ENCODE data around the gene HPD.
"Not testable (repeated sequence)": the region's sequence is repeated elsewhere in the genome, so short reads cannot be mapped to it uniquely, and the experiment has no call there.

Gene HPD

GRCh38 chr12:121858662-121859572 lies at the start of gene HPD:
HPD (minus strand) TSS chr12:121858859; CDS start chr12:121858823, 36 bp downstream.
- DNase-seq, result no peak

DNA sequence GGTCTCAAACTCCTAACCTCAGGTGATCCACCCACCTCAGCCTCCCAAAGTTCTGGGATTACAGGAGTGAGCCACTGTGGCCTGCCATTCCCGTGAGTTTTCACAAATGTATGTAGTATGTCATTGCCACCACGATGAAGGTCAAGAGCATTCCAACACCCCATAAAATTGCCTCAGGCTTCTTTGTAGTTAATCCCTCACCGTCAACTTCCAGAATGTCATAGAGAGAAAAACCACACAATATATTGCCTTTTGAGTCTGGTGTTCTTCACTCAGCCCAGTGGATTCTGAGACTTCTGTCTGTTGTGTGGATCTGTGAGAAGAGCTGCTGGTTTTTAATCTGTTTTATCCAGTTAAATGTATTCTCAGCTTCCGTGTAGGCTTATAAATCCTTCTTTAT lies 47.1 kb upstream of the HPD start:
- no peak for DNase-seq

- no peak for DNase-seq
Measured at GRCh38 chr12:121903202-121903601, 44.5 kb upstream of the HPD start.

- DNase-seq, result no peak
Measured at GRCh38 chr12:121899590-121899989, 40.9 kb upstream of the HPD start.

DNA sequence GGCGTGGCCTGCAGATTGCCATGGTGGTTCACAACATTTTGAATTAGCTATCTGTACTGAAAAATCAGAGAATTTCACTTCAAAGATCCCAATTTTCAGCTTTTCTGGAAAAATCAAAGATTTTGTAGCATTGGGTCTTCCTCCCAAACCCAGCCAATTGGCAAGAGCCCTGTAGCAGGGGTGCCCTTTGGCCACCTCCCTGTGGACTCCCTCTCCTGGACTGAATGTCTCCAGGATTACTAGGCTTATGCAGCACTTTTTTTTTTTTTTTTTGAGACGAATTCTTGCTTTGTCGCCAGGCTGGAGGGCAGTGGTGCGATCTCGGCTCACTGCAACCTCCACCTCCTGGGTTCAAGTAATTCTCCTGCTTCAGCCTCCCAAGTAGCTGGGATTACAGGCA lies 39.6 kb upstream of the HPD start:
- DNase-seq, result no peak

- DNase-seq, result no peak
Measured at GRCh38 chr12:121894633-121895032, 36.0 kb upstream of the HPD start.

GRCh38 chr12:121893961-121894460 lies 35.4 kb upstream of the HPD start:
- no peak for DNase-seq

GRCh38 chr12:121892673-121893561 lies 34.3 kb upstream of the HPD start:
- DNase-seq, result no peak

DNA sequence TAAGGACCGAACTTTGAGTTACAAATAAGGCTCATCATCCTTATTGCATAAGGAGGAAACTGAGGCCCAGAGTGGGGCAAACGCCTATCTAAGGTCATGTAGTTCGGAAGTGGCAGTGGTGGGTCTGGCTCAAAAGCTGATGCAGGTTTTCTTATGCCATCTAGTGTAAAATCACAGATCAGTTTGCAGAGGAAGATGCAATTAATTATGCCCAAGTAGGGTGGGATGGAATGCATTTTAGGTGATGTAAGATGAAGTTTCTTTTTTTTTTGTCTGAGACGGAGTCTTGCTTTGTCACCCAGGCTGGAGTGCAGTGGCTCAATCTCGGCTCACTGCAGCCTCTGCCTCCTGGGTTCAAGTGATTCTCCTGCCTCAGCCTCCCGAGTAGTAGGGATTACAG lies 31.0 kb upstream of the HPD start:
- not testable (repeated sequence) for DNase-seq

DNA sequence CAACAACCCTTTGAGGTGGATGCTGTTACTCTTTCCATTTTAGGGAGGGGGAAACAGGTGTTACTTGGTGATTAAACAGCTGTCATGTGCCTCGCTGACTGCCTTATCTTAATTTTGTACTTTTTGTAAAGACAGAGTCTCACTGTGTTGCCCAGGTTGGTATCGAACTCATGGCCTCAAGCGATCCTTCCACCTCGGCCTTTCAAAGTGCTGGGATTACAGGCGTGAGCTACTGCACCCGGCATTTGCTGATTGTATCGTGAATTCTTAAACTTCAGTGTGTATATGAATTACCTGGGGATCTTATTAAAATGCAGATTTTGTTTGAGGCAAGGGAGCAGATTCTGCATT lies 30.6 kb upstream of the HPD start:
- DNase-seq, result no peak

DNA sequence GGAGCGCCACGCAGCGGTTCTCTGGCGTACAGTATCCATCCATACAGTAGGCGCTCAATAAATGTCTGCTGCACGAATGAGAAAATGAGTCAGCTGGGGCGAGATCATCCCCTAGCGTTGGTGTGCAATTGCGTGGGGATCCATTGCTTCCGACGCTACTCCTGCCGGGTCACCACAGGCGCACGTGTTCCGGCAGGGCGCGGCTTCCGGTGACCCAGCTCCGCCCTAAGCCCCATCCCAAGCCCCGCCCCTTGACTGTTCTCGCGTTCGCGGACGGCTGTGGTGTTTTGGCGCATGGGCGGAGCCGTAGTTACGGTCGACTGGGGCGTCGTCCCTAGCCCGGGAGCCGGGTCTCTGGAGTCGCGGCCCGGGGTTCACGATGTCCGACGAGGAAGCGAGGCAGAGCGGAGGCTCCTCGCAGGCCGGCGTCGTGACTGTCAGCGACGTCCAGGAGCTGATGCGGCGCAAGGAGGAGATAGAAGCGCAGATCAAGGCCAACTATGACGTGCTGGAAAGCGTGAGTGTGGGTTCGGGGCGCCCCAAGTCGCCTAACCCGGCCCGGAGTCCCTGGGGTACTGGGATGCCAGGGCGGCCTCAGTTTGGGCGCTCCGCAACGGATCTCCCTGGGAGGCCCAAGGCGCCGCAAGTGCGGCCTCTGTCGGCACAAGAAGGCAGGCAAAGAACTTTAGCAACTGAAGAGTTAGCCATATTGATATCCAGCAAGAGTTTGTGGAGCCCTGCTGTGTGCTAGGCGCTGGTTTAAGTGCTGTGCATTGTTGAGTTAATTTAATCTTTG lies 30.0 kb upstream of the HPD start, which contains the start of gene PSMD9:
Gene PSMD9 (plus strand): TSS at position 313 of the 796 bp plus-strand sequence. CDS start 67 bp downstream, at position 380.
- peak; percentile 94 for DNase-seq

GRCh38 chr12:121888083-121888477 lies 29.4 kb upstream of the HPD start:
- DNase-seq, result no peak

- DNase-seq, result not testable (repeated sequence)
Measured at GRCh38 chr12:121885129-121885528, 26.5 kb upstream of the HPD start.

DNA sequence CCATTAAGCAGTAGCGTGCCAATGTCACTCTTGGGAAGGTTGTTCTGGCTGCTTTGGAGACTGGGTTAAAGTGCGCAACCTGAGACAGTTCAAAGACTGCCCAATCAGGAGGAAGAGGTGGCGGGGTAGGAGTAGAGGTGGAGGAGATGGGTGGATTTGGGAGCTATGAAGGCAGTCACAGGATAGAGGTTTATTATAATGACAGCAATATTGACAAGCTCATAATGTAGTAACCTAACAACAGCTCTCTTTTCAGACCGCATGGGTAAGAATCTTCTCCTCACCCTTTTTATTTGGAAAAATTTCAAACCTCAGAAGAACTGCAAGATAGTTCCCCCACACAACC lies 24.6 kb upstream of the HPD start:
- DNase-seq, result no peak

DNA sequence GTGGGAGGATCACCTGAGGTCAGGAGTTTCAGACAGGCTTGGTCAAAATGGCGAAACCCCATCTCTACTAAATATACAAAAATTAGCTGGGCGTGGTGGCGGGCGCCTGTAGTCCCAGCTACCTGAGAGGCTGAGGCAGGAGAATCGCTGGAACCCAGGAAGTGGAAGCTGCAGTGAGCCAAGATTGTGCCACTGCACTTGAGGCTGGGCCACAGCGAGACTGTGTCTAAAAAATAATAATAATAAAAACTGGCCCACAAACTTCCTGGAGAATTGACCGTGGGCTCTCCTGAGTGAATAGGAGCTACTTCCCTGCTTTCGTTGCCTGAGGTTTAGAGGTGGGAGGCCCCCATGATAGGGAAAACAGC lies 17.4 kb upstream of the HPD start:
- not testable (repeated sequence) for DNase-seq

- no peak for DNase-seq
Measured at GRCh38 chr12:121875582-121875981, 16.9 kb upstream of the HPD start.

- no peak for DNase-seq
Measured at GRCh38 chr12:121874071-121874470, 15.4 kb upstream of the HPD start.

DNA sequence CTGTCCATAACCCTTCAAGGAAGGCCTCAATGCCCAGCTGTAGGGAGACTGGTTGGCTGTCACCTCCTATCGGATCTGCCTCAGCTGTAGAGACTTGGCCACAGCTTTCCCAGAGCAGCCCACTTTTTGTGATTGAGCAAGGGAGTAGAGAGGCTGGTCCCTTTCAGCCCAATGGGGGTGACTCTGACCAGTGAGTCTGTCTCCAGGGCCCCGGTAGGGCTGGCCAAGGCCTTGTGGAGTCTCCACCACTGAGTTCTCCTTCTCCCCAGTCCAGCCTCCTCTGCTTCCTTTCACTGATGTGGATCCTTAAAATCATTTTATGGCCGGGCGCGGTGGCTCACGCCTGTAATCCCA lies 14.5 kb upstream of the HPD start:
- DNase-seq, result no peak

- DNase-seq, result no peak
Measured at GRCh38 chr12:121872546-121873215, 14.0 kb upstream of the HPD start.

DNA sequence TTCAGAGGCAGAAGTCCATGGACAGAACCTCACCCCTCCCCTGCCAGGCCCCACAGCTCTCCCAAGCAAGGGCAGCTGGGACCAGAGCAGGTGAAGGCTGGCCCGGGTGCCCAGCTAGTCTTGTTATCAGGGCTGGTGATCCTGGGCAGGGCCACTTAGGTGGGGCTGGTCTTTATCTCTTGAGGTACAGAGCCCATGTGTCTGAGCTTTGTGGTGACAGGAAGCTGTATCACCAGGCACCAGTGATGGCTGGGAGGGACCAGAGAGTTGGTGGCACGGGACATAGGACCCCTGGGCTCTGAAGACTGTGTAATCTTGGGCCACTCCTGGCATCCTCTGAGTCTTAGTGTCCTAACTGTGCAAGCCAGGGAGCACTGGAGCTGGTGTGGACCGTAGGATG lies 12.8 kb upstream of the HPD start:
- DNase-seq, result no peak

GRCh38 chr12:121869229-121869628 lies 10.6 kb upstream of the HPD start:
- not testable (repeated sequence) for DNase-seq

GRCh38 chr12:121866331-121866730 lies 7.7 kb upstream of the HPD start:
- DNase-seq, result no peak

Measured in KG1 (cell line).